Neural cell (in vitro differentiated cells): ENCODE measurements around the gene SYNPO2. TPM values are rescaled to one million over a fixed set of nuclear protein-coding genes. Genes with fewer than 3 reads are reported as not detected.

ENCODE experiments used
- H2AFZ ChIP-seq: fragments of 200-600, 300-800 bp; sonication (generic), shearing (Covaris generic); 2 replicates; pipeline ENCODE4 v1.6.0; 2014; ENCODE audit warnings: low read depth, mild to moderate bottlenecking, antibody characterized with exemption, low read length, moderate library complexity
- H3F3A ChIP-seq: fragments of 200-600 bp; shearing (Covaris generic); 2 replicates; pipeline ENCODE4 v1.6.1; 2016; ENCODE audit warnings: mild to moderate bottlenecking, moderate library complexity, mixed read lengths, antibody characterized with exemption, low read length; ENCODE audit not compliant: insufficient read depth, poor library complexity, severe bottlenecking
- H3K27ac ChIP-seq: fragments of 200-600, 300-800 bp; sonication (generic), shearing (Covaris generic); 2 replicates; pipeline ENCODE4 v1.5.1; 2014; ENCODE audit warnings: mild to moderate bottlenecking, low read length, moderate library complexity
- H3K27me3 ChIP-seq: fragments of 300-800, 200-600 bp; sonication (generic), shearing (Covaris generic); 2 replicates; pipeline ENCODE4 v1.6.0; 2014; ENCODE audit warnings: mild to moderate bottlenecking, low read depth, low read length, moderate library complexity; ENCODE audit not compliant: insufficient read depth
- H3K36me3 ChIP-seq: fragments of 300-800, 200-600 bp; sonication (generic), shearing (Covaris generic); 2 replicates; pipeline ENCODE4 v1.5.1; 2014; ENCODE audit warnings: mild to moderate bottlenecking, antibody characterized with exemption, low read length, moderate library complexity; ENCODE audit not compliant: insufficient read depth
- H3K4me2 ChIP-seq: fragments of 300-800, 200-600 bp; sonication (generic), shearing (Covaris generic); 2 replicates; pipeline ENCODE4 v1.6.0; 2014; ENCODE audit warnings: mild to moderate bottlenecking, low read length
- H3K4me3 ChIP-seq: fragments of 300-800, 200-600 bp; sonication (generic), shearing (Covaris generic); 2 replicates; pipeline ENCODE4 v1.5.1; 2014; ENCODE audit warnings: mild to moderate bottlenecking, low read length, moderate library complexity
- H3K79me2 ChIP-seq: fragments of 200-600 bp; shearing (Covaris generic); replicated peaks from 2 replicates; pipeline ENCODE4 v1.6.0; 2014; ENCODE audit warnings: mild to moderate bottlenecking, low read length, moderate library complexity; ENCODE audit not compliant: insufficient read depth
- H3K9ac ChIP-seq: fragments of 300-800, 200-600 bp; sonication (generic), shearing (Covaris generic); 2 replicates; pipeline ENCODE4 v1.6.1; 2016; ENCODE audit warnings: mild to moderate bottlenecking, low read length, mixed read lengths
- H3K9me2 ChIP-seq: fragments of 200-600 bp; shearing (Covaris generic); 2 replicates; pipeline ENCODE4 v1.6.1; 2016; ENCODE audit warnings: mild to moderate bottlenecking, low read length, mixed read lengths; ENCODE audit not compliant: insufficient read depth
- H3K9me3 ChIP-seq: fragments of 200-600, 300-800 bp; sonication (generic), shearing (Covaris generic); 2 replicates; pipeline ENCODE4 v1.6.1; 2016; ENCODE audit warnings: mild to moderate bottlenecking, mixed run types, low read length, moderate library complexity, mixed read lengths
- H4K20me1 ChIP-seq: fragments of 200-600 bp; shearing (Covaris generic); 2 replicates; pipeline ENCODE4 v1.6.1; 2016; ENCODE audit warnings: mild to moderate bottlenecking, mixed run types; ENCODE audit not compliant: insufficient read depth
- EP300 ChIP-seq: fragments of 450-650 bp; conservative IDR thresholded peaks from 2 replicates; pipeline ENCODE4 v1.6.1; 2014; ENCODE audit warnings: antibody characterized with exemption, mild to moderate bottlenecking, moderate library complexity; ENCODE audit not compliant: poor library complexity, severe bottlenecking
- EZH2 ChIP-seq: fragments of 200-600, 300-800 bp; shearing (Covaris generic), sonication (generic); IDR thresholded peaks from 2 replicates; pipeline ENCODE4 v1.6.1; 2014; ENCODE audit warnings: antibody characterized with exemption, low read length, borderline replicate concordance, mild to moderate bottlenecking; ENCODE audit not compliant: insufficient read depth, poor library complexity, severe bottlenecking
- MXI1 ChIP-seq: fragments of 450-650 bp; conservative IDR thresholded peaks from 2 replicates; pipeline ENCODE4 v1.6.1; 2014; ENCODE audit warnings: antibody characterized with exemption, mild to moderate bottlenecking; ENCODE audit not compliant: poor library complexity, severe bottlenecking
- POLR2AphosphoS5 ChIP-seq: IDR thresholded peaks from 2 replicates; pipeline ENCODE4 v1.6.1; 2012
- RAD21 ChIP-seq: fragments of 450-650 bp; conservative IDR thresholded peaks from 2 replicates; pipeline ENCODE4 v1.6.1; 2014; ENCODE audit warnings: antibody characterized with exemption, mild to moderate bottlenecking, moderate library complexity
- SMC3 ChIP-seq: fragments of 450-650 bp; conservative IDR thresholded peaks from 2 replicates; pipeline ENCODE4 v1.6.1; 2014; ENCODE audit warnings: antibody characterized with exemption, mild to moderate bottlenecking, moderate library complexity; ENCODE audit not compliant: poor library complexity
- TAF1 ChIP-seq: IDR thresholded peaks from 2 replicates; pipeline ENCODE4 v1.6.1; 2012; ENCODE audit warnings: low read depth
- polyA plus RNA-seq: library from polyadenylated mRNA; depleted of rRNA; stranded (reverse); fragments of >200 nt; gene quantifications from 2 replicates; pipeline ENCODE4 v1.2.3, GENCODE V29; 2014
- TF ChIP-seq, protein P1 (sequence below): fragments of 450-650 bp; IDR thresholded peaks from 2 replicates; pipeline ENCODE4 v1.5.1; 2014; ENCODE audit warnings: antibody characterized with exemption, mild to moderate bottlenecking, moderate library complexity; ENCODE audit not compliant: poor library complexity, severe bottlenecking
- TF ChIP-seq, protein P2 (sequence below): IDR thresholded peaks from 2 replicates; pipeline ENCODE4 v1.6.1; 2012; ENCODE audit warnings: borderline replicate concordance

The SYNPO2 gene
- polyA plus RNA-seq, 1 donor from 2014 or later, result 0.14 TPM

DNA sequence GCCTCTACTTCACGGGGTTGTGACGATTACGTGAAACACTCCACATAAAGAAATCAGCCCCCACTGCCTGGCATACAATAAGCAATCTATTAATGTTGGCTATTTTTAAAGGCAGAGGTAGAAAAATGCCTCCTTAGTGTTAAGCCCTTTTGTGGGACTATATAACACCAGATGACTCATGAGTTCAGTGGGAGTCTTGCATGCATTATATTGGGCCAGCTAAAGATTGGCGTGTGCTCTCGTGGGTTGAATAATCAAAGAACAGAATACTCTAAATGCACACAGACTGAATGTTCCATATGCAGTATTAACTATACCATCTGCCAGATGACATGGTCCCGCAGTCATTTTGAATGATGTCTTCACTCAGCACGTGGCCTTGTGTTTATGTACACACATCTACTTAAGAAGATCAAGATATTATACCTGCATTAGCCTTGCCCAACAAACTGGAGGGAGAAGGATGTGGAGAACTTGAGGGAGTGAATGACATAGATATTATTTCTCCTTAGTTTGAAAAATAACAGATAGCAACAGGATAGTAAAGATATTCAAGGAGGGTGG is 162.0 kb downstream of the SYNPO2 start:
- Histone ChIP-seq H2AFZ (no peak overlapping the region), H3K4me3 (no peak overlapping the region), H3K9me3 (no peaks in the 10 kb centered on the region), H3K9me2 (no peaks in the 10 kb centered on the region), H3K36me3 (no peaks in the 10 kb centered on the region), H3K27me3 (no peaks in the 10 kb centered on the region), H3K27ac (no peak overlapping the region), H3F3A (no peaks in the 10 kb centered on the region), H3K4me2 (no peak overlapping the region), H4K20me1 (no peaks in the 10 kb centered on the region), H3K9ac (no peak overlapping the region), H3K79me2 (no peaks in the 10 kb centered on the region)
- TF ChIP-seq SMC3, result no peak
- TF ChIP-seq, protein P1, sequence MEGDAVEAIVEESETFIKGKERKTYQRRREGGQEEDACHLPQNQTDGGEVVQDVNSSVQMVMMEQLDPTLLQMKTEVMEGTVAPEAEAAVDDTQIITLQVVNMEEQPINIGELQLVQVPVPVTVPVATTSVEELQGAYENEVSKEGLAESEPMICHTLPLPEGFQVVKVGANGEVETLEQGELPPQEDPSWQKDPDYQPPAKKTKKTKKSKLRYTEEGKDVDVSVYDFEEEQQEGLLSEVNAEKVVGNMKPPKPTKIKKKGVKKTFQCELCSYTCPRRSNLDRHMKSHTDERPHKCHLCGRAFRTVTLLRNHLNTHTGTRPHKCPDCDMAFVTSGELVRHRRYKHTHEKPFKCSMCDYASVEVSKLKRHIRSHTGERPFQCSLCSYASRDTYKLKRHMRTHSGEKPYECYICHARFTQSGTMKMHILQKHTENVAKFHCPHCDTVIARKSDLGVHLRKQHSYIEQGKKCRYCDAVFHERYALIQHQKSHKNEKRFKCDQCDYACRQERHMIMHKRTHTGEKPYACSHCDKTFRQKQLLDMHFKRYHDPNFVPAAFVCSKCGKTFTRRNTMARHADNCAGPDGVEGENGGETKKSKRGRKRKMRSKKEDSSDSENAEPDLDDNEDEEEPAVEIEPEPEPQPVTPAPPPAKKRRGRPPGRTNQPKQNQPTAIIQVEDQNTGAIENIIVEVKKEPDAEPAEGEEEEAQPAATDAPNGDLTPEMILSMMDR, result no peak
- TF ChIP-seq, protein P2, sequence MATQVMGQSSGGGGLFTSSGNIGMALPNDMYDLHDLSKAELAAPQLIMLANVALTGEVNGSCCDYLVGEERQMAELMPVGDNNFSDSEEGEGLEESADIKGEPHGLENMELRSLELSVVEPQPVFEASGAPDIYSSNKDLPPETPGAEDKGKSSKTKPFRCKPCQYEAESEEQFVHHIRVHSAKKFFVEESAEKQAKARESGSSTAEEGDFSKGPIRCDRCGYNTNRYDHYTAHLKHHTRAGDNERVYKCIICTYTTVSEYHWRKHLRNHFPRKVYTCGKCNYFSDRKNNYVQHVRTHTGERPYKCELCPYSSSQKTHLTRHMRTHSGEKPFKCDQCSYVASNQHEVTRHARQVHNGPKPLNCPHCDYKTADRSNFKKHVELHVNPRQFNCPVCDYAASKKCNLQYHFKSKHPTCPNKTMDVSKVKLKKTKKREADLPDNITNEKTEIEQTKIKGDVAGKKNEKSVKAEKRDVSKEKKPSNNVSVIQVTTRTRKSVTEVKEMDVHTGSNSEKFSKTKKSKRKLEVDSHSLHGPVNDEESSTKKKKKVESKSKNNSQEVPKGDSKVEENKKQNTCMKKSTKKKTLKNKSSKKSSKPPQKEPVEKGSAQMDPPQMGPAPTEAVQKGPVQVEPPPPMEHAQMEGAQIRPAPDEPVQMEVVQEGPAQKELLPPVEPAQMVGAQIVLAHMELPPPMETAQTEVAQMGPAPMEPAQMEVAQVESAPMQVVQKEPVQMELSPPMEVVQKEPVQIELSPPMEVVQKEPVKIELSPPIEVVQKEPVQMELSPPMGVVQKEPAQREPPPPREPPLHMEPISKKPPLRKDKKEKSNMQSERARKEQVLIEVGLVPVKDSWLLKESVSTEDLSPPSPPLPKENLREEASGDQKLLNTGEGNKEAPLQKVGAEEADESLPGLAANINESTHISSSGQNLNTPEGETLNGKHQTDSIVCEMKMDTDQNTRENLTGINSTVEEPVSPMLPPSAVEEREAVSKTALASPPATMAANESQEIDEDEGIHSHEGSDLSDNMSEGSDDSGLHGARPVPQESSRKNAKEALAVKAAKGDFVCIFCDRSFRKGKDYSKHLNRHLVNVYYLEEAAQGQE, result no peak
- TF ChIP-seq TAF1, result no peak
- TF ChIP-seq MXI1, result no peak
- no peak for TF ChIP-seq POLR2AphosphoS5
- no peak for TF ChIP-seq RAD21
- TF ChIP-seq EP300, result no peak
- no peak for TF ChIP-seq EZH2

DNA sequence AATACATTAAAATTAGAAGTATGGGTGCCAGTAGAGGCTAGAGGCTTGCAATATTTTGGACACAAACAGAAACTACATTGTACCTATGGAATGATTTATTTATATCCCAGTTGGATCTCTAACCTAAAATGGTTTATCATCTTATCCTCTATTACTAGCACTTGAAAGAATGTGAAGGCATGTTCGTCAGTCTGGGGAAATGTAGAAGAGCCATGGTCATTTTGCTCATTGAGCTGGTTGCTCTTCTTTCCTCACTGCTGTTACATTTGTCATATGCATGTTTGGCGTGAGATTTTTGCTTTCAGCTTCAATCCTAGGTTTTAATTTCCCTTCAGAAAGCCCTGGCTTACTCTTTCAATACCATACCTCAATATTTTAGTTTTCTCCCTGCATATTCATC is 164.6 kb downstream of the SYNPO2 start:
- Histone ChIP-seq H3K4me2 (no peak overlapping the region), H3K9me3 (no peaks in the 10 kb centered on the region), H3K4me3 (no peak overlapping the region), H3K9ac (no peak overlapping the region), H3K36me3 (no peaks in the 10 kb centered on the region), H3K27ac (no peak overlapping the region), H2AFZ (no peak overlapping the region), H3K9me2 (no peaks in the 10 kb centered on the region), H4K20me1 (no peaks in the 10 kb centered on the region), H3K27me3 (no peaks in the 10 kb centered on the region), H3K79me2 (no peaks in the 10 kb centered on the region), H3F3A (no peaks in the 10 kb centered on the region)
- TF ChIP-seq, protein P2, result no peak
- TF ChIP-seq RAD21, result no peak
- TF ChIP-seq, protein P1, result no peak
- no peak for TF ChIP-seq TAF1
- TF ChIP-seq SMC3, result no peak
- no peak for TF ChIP-seq MXI1
- TF ChIP-seq POLR2AphosphoS5, result no peak
- no peak for TF ChIP-seq EP300
- no peak for TF ChIP-seq EZH2
